Measurements from ENCODE around the gene DAGLA. TPM values are rescaled to one million over a fixed set of nuclear protein-coding genes. Genes with fewer than 3 reads are reported as not detected.
"Not testable (repeated sequence)": the region's sequence is repeated elsewhere in the genome, so short reads cannot be mapped to it uniquely, and the experiment has no call there.

The DAGLA gene
- total RNA-seq, 1 experiment from 2014 or later: 8.6 TPM

DNA sequence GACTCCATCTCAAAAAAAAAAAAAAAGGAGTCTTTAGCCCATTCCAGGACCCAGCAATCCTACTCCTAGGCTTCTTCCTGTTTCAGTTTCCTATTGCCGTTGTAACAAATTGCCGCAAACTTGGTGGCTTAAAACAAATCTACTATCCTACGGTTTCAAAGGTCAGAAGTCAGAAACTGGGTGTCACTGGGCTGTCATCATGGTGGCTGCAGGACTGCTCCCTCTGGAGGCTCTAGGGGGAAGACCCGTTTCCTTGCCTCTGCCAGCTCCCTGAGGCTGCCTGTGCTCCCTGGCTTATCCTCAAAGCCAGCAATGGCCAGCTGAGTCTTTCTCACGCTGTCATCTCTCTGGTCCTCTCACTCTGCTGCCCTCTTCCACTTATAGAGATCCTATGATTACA, 8.7 kb upstream of the DAGLA start:
- Histone ChIP-seq H3K36me3 (ENCODE audit: low read depth, low read length) (no peaks in the 10 kb centered on the region), H2AFZ (ENCODE audit: low read length) (no peak overlapping the region), H4K20me1 (ENCODE audit: low read length) (no peaks in the 10 kb centered on the region), H3K4me3 (ENCODE audit: low read length) (no peak overlapping the region), H3F3A (ENCODE audit: low read length, unreplicated experiment) (no peaks in the 10 kb centered on the region), H3K27me3 (ENCODE audit: low read length) (peaks cover 21% of the 10 kb centered on the region), H3K9me2 (replicated peaks; ENCODE audit: low read length) (no peaks in the 10 kb centered on the region), H3K27ac (ENCODE audit: low read length) (no peak overlapping the region), H3K9me3 (ENCODE audit: low read length) (no peaks in the 10 kb centered on the region), H3K9ac (ENCODE audit: low read length) (no peak overlapping the region), H3K4me1 (ENCODE audit: insufficient read depth, low read length) (no peaks in the 10 kb centered on the region), H3K4me2 (ENCODE audit: low read length) (no peak overlapping the region), H3K79me2 (ENCODE audit: low read length) (no peaks in the 10 kb centered on the region)
- intact Hi-C loops (cut with micrococcal nuclease): no loop called here
- ATAC-seq (peak; percentile 53), DNase-seq (peak; percentile 43)
- TF ChIP-seq EZH2phosphoT487 (IDR thresholded peaks at IDR 0.05; ENCODE audit: borderline replicate concordance, low read length): no peak
- TF ChIP-seq, protein P1, sequence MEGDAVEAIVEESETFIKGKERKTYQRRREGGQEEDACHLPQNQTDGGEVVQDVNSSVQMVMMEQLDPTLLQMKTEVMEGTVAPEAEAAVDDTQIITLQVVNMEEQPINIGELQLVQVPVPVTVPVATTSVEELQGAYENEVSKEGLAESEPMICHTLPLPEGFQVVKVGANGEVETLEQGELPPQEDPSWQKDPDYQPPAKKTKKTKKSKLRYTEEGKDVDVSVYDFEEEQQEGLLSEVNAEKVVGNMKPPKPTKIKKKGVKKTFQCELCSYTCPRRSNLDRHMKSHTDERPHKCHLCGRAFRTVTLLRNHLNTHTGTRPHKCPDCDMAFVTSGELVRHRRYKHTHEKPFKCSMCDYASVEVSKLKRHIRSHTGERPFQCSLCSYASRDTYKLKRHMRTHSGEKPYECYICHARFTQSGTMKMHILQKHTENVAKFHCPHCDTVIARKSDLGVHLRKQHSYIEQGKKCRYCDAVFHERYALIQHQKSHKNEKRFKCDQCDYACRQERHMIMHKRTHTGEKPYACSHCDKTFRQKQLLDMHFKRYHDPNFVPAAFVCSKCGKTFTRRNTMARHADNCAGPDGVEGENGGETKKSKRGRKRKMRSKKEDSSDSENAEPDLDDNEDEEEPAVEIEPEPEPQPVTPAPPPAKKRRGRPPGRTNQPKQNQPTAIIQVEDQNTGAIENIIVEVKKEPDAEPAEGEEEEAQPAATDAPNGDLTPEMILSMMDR (conservative IDR thresholded peaks at IDR 0.05; ENCODE audit: low read depth, low read length): peak; percentile 60
- no TSS peak for BruUV-seq (replicated peaks)
- ChIA-PET POLR2A (ENCODE audit: unreplicated experiment) (no interaction called here), CTCF (interaction anchor here (0.6 to 0.9 kb wide), 3 partner anchors 62 to 225 kb away, joined by 3 to 4 read pairs (median 3); no protein-coding TSS in a partner anchor)

DNA sequence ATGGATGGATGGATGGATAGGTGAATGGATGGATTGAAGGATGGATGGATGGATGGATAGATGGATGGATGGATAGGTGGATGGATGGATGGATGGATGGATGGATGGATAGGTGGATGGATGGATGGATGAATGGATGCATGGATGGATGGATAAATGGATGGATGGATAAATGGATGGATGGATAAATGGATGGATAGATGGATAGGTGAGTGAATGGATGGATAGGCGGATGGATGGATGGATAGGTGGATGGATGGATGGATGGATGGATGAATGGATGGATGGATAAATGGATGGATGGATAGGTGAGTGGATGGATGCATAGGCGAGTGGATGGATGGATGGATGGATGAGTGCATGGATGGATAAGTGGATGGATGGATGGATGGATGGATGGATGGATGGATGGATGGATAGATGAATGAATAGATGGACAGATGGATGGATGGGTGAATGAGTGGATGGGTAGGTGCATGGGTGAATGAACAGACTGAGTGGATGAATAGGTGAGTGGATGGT, 6.2 kb upstream of the DAGLA start:
- H3K9ac ChIP-seq (ENCODE audit: low read length); POLR2A ChIA-PET (ENCODE audit: unreplicated experiment); H3K79me2 ChIP-seq (ENCODE audit: low read length); intact Hi-C loops (cut with micrococcal nuclease); H3K4me2 ChIP-seq (ENCODE audit: low read length); H3K9me3 ChIP-seq (ENCODE audit: low read length); H3F3A ChIP-seq (ENCODE audit: low read length, unreplicated experiment); ATAC-seq; H2AFZ ChIP-seq (ENCODE audit: low read length); H3K27ac ChIP-seq (ENCODE audit: low read length); H4K20me1 ChIP-seq (ENCODE audit: low read length); H3K4me3 ChIP-seq (ENCODE audit: low read length); CTCF ChIA-PET; H3K9me2 ChIP-seq (replicated peaks; ENCODE audit: low read length); DNase-seq; BruUV-seq (replicated peaks); H3K36me3 ChIP-seq (ENCODE audit: low read depth, low read length); H3K4me1 ChIP-seq (ENCODE audit: insufficient read depth, low read length): not testable (repeated sequence)
- H3K27me3 ChIP-seq (ENCODE audit: low read length): peaks cover 27% of the 10 kb centered on the region

DNA sequence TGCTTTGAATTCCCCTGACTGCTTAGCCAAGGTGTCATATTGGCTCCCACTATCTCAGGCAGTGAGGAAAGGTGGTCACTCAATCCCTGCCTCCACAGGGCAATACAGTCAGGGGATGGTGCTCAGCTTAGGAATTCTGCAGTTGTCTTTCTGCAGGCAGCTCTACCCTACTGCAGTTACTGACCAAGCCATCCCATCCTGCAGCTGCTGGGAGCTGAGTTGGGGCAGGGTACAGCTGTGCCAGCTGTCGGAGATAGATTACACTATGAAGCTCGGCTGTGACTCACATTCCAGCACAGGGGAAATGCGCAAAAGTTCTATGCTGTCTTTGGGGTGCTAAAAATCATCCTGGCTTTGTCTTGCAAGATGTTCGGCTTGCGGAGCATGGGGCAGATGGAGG, 4.4 kb upstream of the DAGLA start:
- Histone ChIP-seq H3K27me3 (ENCODE audit: low read length) (peaks cover 27% of the 10 kb centered on the region), H3K9me2 (replicated peaks; ENCODE audit: low read length) (no peaks in the 10 kb centered on the region), H3K27ac (ENCODE audit: low read length) (no peak overlapping the region), H4K20me1 (ENCODE audit: low read length) (no peaks in the 10 kb centered on the region), H3K9ac (ENCODE audit: low read length) (no peak overlapping the region), H3K79me2 (ENCODE audit: low read length) (peaks cover 4% of the 10 kb centered on the region), H3K4me2 (ENCODE audit: low read length) (no peak overlapping the region), H3K9me3 (ENCODE audit: low read length) (no peaks in the 10 kb centered on the region), H3K4me1 (ENCODE audit: insufficient read depth, low read length) (peaks cover 4% of the 10 kb centered on the region), H3F3A (ENCODE audit: low read length, unreplicated experiment) (no peaks in the 10 kb centered on the region), H3K4me3 (ENCODE audit: low read length) (no peak overlapping the region), H3K36me3 (ENCODE audit: low read depth, low read length) (no peaks in the 10 kb centered on the region), H2AFZ (ENCODE audit: low read length) (no peak overlapping the region)
- no TSS peak for BruUV-seq (replicated peaks)
- CTCF ChIA-PET: interaction anchor here (0.9 kb wide), 1 partner anchor 58 kb away, joined by 3 read pairs; no protein-coding TSS in a partner anchor
- DNase-seq: no peak
- POLR2A ChIA-PET (ENCODE audit: unreplicated experiment): no interaction called here
- ATAC-seq: no peak
- TF ChIP-seq, protein P1 (conservative IDR thresholded peaks at IDR 0.05; ENCODE audit: low read depth, low read length): no peak
- no peak for TF ChIP-seq EZH2phosphoT487 (IDR thresholded peaks at IDR 0.05; ENCODE audit: borderline replicate concordance, low read length)
- no peak for TF ChIP-seq EZH2 (IDR thresholded peaks at IDR 0.05; ENCODE audit: low read length, unreplicated experiment)
- intact Hi-C loops (cut with micrococcal nuclease): no loop called here

Measured in PC-3 (cell line).